ENCODE data around the gene FREY1.

Gene FREY1

GRCh38 chr11:45933131-45933831 lies 26.2 kb upstream of the FREY1 start:
- Histone ChIP-seq H3K27me3 (ENCODE audit: insufficient read depth, low read length, poor library complexity, severe bottlenecking) (no peaks in the 10 kb centered on the region), H3K79me2 (ENCODE audit: insufficient read depth, low read length) (no peaks in the 10 kb centered on the region), H3F3A (ENCODE audit: low read depth) (no peaks in the 10 kb centered on the region), H2AFZ (ENCODE audit: low read length) (no peak overlapping the region), H3K9me2 (replicated peaks; ENCODE audit: low read depth, low read length) (no peaks in the 10 kb centered on the region), H3K36me3 (ENCODE audit: insufficient read depth, low read length) (peaks cover 58% of the 10 kb centered on the region; the same call in 1 of the 2 replicates), H3K4me1 (ENCODE audit: insufficient read depth, low read length, poor library complexity, severe bottlenecking) (no peaks in the 10 kb centered on the region), H3K9me3 (ENCODE audit: insufficient read depth, low read depth, low read length) (no peaks in the 10 kb centered on the region), H3K9ac (ENCODE audit: low read depth, low read length, poor library complexity, severe bottlenecking) (no peak overlapping the region), H3K4me3 (ENCODE audit: low read length, poor library complexity, severe bottlenecking) (no peak overlapping the region), H4K20me1 (ENCODE audit: insufficient read depth, low read length, poor library complexity, severe bottlenecking) (no peaks in the 10 kb centered on the region), H3K4me2 (ENCODE audit: low read depth, low read length, poor library complexity, severe bottlenecking) (no peak overlapping the region)
- TF ChIP-seq CTCF (conservative IDR thresholded peaks at IDR 0.05; ENCODE audit: low read length), result no peak
- no peak for TF ChIP-seq EZH2phosphoT487 (IDR thresholded peaks at IDR 0.05; ENCODE audit: borderline replicate concordance)

GRCh38 chr11:45932217-45932616 lies 25.1 kb upstream of the FREY1 start:
- no peaks in the 10 kb centered on the region for H4K20me1 ChIP-seq (ENCODE audit: insufficient read depth, low read length, poor library complexity, severe bottlenecking)
- H3K4me3 ChIP-seq (ENCODE audit: low read length, poor library complexity, severe bottlenecking), result no peak overlapping the region
- no peaks in the 10 kb centered on the region for H3K9me2 ChIP-seq (replicated peaks; ENCODE audit: low read depth, low read length)
- no peaks in the 10 kb centered on the region for H3K79me2 ChIP-seq (ENCODE audit: insufficient read depth, low read length)
- TF ChIP-seq CTCF (conservative IDR thresholded peaks at IDR 0.05; ENCODE audit: low read length) (no peak), EZH2phosphoT487 (IDR thresholded peaks at IDR 0.05; ENCODE audit: borderline replicate concordance) (no peak)
- H3K9me3 ChIP-seq (ENCODE audit: insufficient read depth, low read depth, low read length), result no peaks in the 10 kb centered on the region
- H3K4me1 ChIP-seq (ENCODE audit: insufficient read depth, low read length, poor library complexity, severe bottlenecking), result peaks cover 5% of the 10 kb centered on the region
- no peaks in the 10 kb centered on the region for H3K27me3 ChIP-seq (ENCODE audit: insufficient read depth, low read length, poor library complexity, severe bottlenecking)
- H3F3A ChIP-seq (ENCODE audit: low read depth), result no peaks in the 10 kb centered on the region
- H3K4me2 ChIP-seq (ENCODE audit: low read depth, low read length, poor library complexity, severe bottlenecking), result no peak overlapping the region
- H3K9ac ChIP-seq (ENCODE audit: low read depth, low read length, poor library complexity, severe bottlenecking), result no peak overlapping the region
- H3K36me3 ChIP-seq (ENCODE audit: insufficient read depth, low read length), result peaks cover 50% of the 10 kb centered on the region; the same call in 1 of the 2 replicates
- no peak overlapping the region for H2AFZ ChIP-seq (ENCODE audit: low read length)

GRCh38 chr11:45931739-45932138 lies 24.7 kb upstream of the FREY1 start:
- H3K9ac ChIP-seq (ENCODE audit: low read depth, low read length, poor library complexity, severe bottlenecking), result no peak overlapping the region
- H2AFZ ChIP-seq (ENCODE audit: low read length), result no peak overlapping the region
- H3K27me3 ChIP-seq (ENCODE audit: insufficient read depth, low read length, poor library complexity, severe bottlenecking), result no peaks in the 10 kb centered on the region
- H3K36me3 ChIP-seq (ENCODE audit: insufficient read depth, low read length), result peaks cover 46% of the 10 kb centered on the region; the same call in 1 of the 2 replicates
- no peaks in the 10 kb centered on the region for H4K20me1 ChIP-seq (ENCODE audit: insufficient read depth, low read length, poor library complexity, severe bottlenecking)
- no peaks in the 10 kb centered on the region for H3K9me3 ChIP-seq (ENCODE audit: insufficient read depth, low read depth, low read length)
- TF ChIP-seq EZH2phosphoT487 (IDR thresholded peaks at IDR 0.05; ENCODE audit: borderline replicate concordance) (no peak), CTCF (conservative IDR thresholded peaks at IDR 0.05; ENCODE audit: low read length) (no peak)
- no peaks in the 10 kb centered on the region for H3K9me2 ChIP-seq (replicated peaks; ENCODE audit: low read depth, low read length)
- no peaks in the 10 kb centered on the region for H3K79me2 ChIP-seq (ENCODE audit: insufficient read depth, low read length)
- no peak overlapping the region for H3K4me3 ChIP-seq (ENCODE audit: low read length, poor library complexity, severe bottlenecking)
- peaks cover 8% of the 10 kb centered on the region for H3K4me1 ChIP-seq (ENCODE audit: insufficient read depth, low read length, poor library complexity, severe bottlenecking)
- H3F3A ChIP-seq (ENCODE audit: low read depth), result no peaks in the 10 kb centered on the region
- no peak overlapping the region for H3K4me2 ChIP-seq (ENCODE audit: low read depth, low read length, poor library complexity, severe bottlenecking)

Measured in Loucy (cell line).